GM06990 (cell line): ENCODE measurements around the gene LFNG.

ENCODE experiments used
- DNase-seq: peaks from one replicate; pipeline ENCODE4 v3.0.0-alpha.2; 2011; ENCODE audit not compliant: insufficient read length; ENCODE audit errors: extremely low read depth
- H3K27me3 ChIP-seq: replicated peaks from 2 replicates; pipeline ENCODE4 v1.6.0; 2011; ENCODE audit warnings: low read length; ENCODE audit not compliant: control insufficient read depth, insufficient read depth
- H3K36me3 ChIP-seq: 2 replicates; pipeline ENCODE4 v1.5.1; 2011; ENCODE audit warnings: low read length; ENCODE audit not compliant: control insufficient read depth, insufficient read depth
- H3K4me3 ChIP-seq: replicated peaks from 2 replicates; pipeline ENCODE4 v1.5.1; 2011; ENCODE audit warnings: low read depth, mild to moderate bottlenecking, control low read depth, low read length
- CTCF ChIP-seq: IDR thresholded peaks from 2 replicates; pipeline ENCODE4 v1.5.1; 2011; ENCODE audit warnings: low read length, control low read depth, mild to moderate bottlenecking, inconsistent platforms; ENCODE audit not compliant: insufficient read depth, poor library complexity, severe bottlenecking

LFNG gene

GRCh38 chr7:2525658-2526630 is 6.4 kb downstream of the LFNG start:
- no peak for DNase-seq
- no peak for TF ChIP-seq CTCF

GRCh38 chr7:2526659-2527504 is 7.3 kb downstream of the LFNG start:
- H3K4me3 ChIP-seq: no peak overlapping the region
- no peaks in the 10 kb centered on the region for H3K27me3 ChIP-seq
- H3K36me3 ChIP-seq: no peaks in the 10 kb centered on the region
- no peak for TF ChIP-seq CTCF
- no peak for DNase-seq

More at GRCh38 chr7:2525658-2526630, 6.4 kb downstream of the LFNG start:
- Histone ChIP-seq H3K4me3 (no peak overlapping the region), H3K36me3 (no peaks in the 10 kb centered on the region), H3K27me3 (no peaks in the 10 kb centered on the region)

GRCh38 chr7:2527505-2528467 is 8.2 kb downstream of the LFNG start:
- no peak for TF ChIP-seq CTCF
- no peak overlapping the region for H3K4me3 ChIP-seq
- no peak for DNase-seq
- H3K27me3 ChIP-seq: no peaks in the 10 kb centered on the region
- no peaks in the 10 kb centered on the region for H3K36me3 ChIP-seq

- no peak for TF ChIP-seq CTCF
- DNase-seq: peak; percentile 18
- Histone ChIP-seq H3K27me3 (no peaks in the 10 kb centered on the region), H3K36me3 (no peaks in the 10 kb centered on the region), H3K4me3 (no peak overlapping the region)
Measured at GRCh38 chr7:2528481-2529095, 9.0 kb downstream of the LFNG start.
